ENCODE results near the gene ERBIN. TPM values are rescaled to one million over a fixed set of nuclear protein-coding genes. Genes with fewer than 3 reads are reported as not detected.

Gene ERBIN
- total and polyA plus RNA-seq, 2 of the 8 experiments (the other 6 are each of a cell fraction or from before 2014, with no cell fraction given) = 7.7 to 33.2 TPM

- Histone ChIP-seq H3K4ac (replicated peaks; ENCODE audit: insufficient read length, low read depth, low read length) (no peak overlapping the region), H3K23ac (ENCODE audit: insufficient read length) (no peak overlapping the region), H3K36me3 (ENCODE audit: control insufficient read depth in 2 of 4, insufficient read depth in 4 of 4, low read length in 3 of 4) (no peaks in the 10 kb centered on the region), H3K18ac (ENCODE audit: extremely low read depth, low read length) (no peak overlapping the region), H2BK120ac (replicated peaks; ENCODE audit: low read depth, low read length) (no peak overlapping the region), H3K27ac (ENCODE audit: low read depth, low read length) (no peak overlapping the region), H2BK5ac (ENCODE audit: low read depth, low read length) (no peak overlapping the region), H4K20me1 (replicated peaks in 1 of 2; ENCODE audit: control insufficient read depth in 1 of 2, insufficient read depth in 2 of 2, low read length in 2 of 2) (no peaks in the 10 kb centered on the region), H3K79me2 (ENCODE audit: control insufficient read depth in 1 of 2, insufficient read depth in 2 of 2, low read length in 2 of 2) (no peaks in the 10 kb centered on the region), H4K5ac (ENCODE audit: insufficient read length, low read depth, low read length) (no peak overlapping the region), H2AK5ac (ENCODE audit: low read depth, low read length) (no peak overlapping the region), H3K9ac (replicated peaks in 1 of 4; ENCODE audit: extremely low read depth in 1 of 4, low read depth in 3 of 4, low read length in 3 of 4) (no peak overlapping the region), H2BK12ac (ENCODE audit: low read depth, low read length) (no peak overlapping the region), H3K4me1 (replicated peaks in 1 of 4; ENCODE audit: control insufficient read depth in 3 of 4, insufficient read depth in 4 of 4, low read length in 3 of 4) (no peaks in the 10 kb centered on the region), H2AFZ (ENCODE audit: low read length) (no peak overlapping the region), H3K23me2 (ENCODE audit: low read depth, low read length) (no peaks in the 10 kb centered on the region), H3K14ac (ENCODE audit: insufficient read length) (no peak overlapping the region), H4K91ac (replicated peaks; ENCODE audit: insufficient read length, low read length) (no peak overlapping the region), H3K4me2 (ENCODE audit: insufficient read depth in 1 of 2, low read depth in 2 of 2, low read length in 2 of 2) (no peak overlapping the region), H2BK20ac (ENCODE audit: low read length) (no peak overlapping the region), H4K8ac (ENCODE audit: extremely low read depth, insufficient read depth, low read length) (no peak overlapping the region), H3K4me3 (ENCODE audit: extremely low read depth in 1 of 4, insufficient read depth in 2 of 4, low read depth in 3 of 4, low read length in 4 of 4) (no peak overlapping the region), H2BK15ac (ENCODE audit: low read length) (no peak overlapping the region), H3K79me1 (ENCODE audit: low read depth, low read length) (no peaks in the 10 kb centered on the region), H3K9me3 (ENCODE audit: insufficient read depth in 2 of 2, low read depth in 1 of 2, low read length in 1 of 2) (no peaks in the 10 kb centered on the region), H3K27me3 (replicated peaks in 1 of 4; ENCODE audit: control insufficient read depth in 3 of 4, extremely low read depth in 1 of 4, insufficient read depth in 3 of 4, low read length in 3 of 4) (no peaks in the 10 kb centered on the region), H3K56ac (replicated peaks; ENCODE audit: insufficient read length, low read depth, low read length) (no peak overlapping the region)
- FAIRE-seq (no peak), DNase-seq (ENCODE audit: low read depth in 1 of 2, low spot score in 2 of 2) (no peak)
- POLR2A ChIA-PET (ENCODE audit: partially characterized antibody) = interaction anchor here (1.1 to 1.4 kb wide), 2 partner anchors 13 to 18 kb away, joined by 3 to 4 read pairs; no protein-coding TSS in a partner anchor
- WGBS, 2 experiments (ENCODE audit: extremely low coverage in 1 of 2, insufficient coverage in 1 of 2, insufficient read length in 1 of 2, insufficient replicate concordance in 2 of 2, low coverage in 1 of 2, low lambda C conversion rate in 2 of 2, missing lambda C conversion rate in 1 of 2) = 81% methylated on average over 2 of the region's 2 CpGs; no CpG with 5 or more reads in 1 of the 2 experiments
- CTCF ChIA-PET (ENCODE audit: partially characterized antibody) = interaction anchor here (0.8 kb wide), 1 partner anchor 1256 kb away, joined by 3 read pairs; no protein-coding TSS in a partner anchor
- TF ChIP-seq CBX5 (IDR thresholded peaks at IDR 0.05; ENCODE audit: low read depth, low read length) (no peak), SP1 (IDR thresholded peaks at IDR 0.05; ENCODE audit: low read depth, low read length) (no peak), SIRT6 (IDR thresholded peaks at IDR 0.05; ENCODE audit: low read length) (no peak), BACH1 (IDR thresholded peaks at IDR 0.05; ENCODE audit: low read length) (no peak), RNF2 (IDR thresholded peaks at IDR 0.05; ENCODE audit: borderline replicate concordance, low read depth, low read length, missing control alignments, poor library complexity, severe bottlenecking) (no peak), SP2 (IDR thresholded peaks at IDR 0.05; ENCODE audit: low read length) (no peak), POLR2A (IDR thresholded peaks at IDR 0.05; ENCODE audit: control extremely low read depth in 1 of 2, low read depth in 2 of 2, low read length in 2 of 2) (no peak), KDM5A (IDR thresholded peaks at IDR 0.05; ENCODE audit: low read length) (no peak), HDAC2 (IDR thresholded peaks at IDR 0.05; ENCODE audit: borderline replicate concordance in 1 of 2, low read depth in 2 of 2, low read length in 2 of 2) (no peak), JUND (IDR thresholded peaks at IDR 0.05; ENCODE audit: low read length) (no peak), POLR2AphosphoS5 (IDR thresholded peaks at IDR 0.05; ENCODE audit: low read depth, low read length) (no peak), SAP30 (IDR thresholded peaks at IDR 0.05; ENCODE audit: insufficient read depth, insufficient replicate concordance, low read length) (no peak), POU5F1 (IDR thresholded peaks at IDR 0.05; ENCODE audit: low read depth, low read length) (no peak), CHD2 (IDR thresholded peaks at IDR 0.05; ENCODE audit: low read length) (no peak), RFX5 (IDR thresholded peaks at IDR 0.05; ENCODE audit: borderline replicate concordance, low read depth, low read length) (no peak), KDM4A (IDR thresholded peaks at IDR 0.05; ENCODE audit: low read depth, low read length, severe bottlenecking) (no peak)
These were observed 19.2 kb upstream of the ERBIN start for GRCh38 chr5:65907135-65907534.
